ENCODE measurements around the gene SNX27. TPM values are rescaled to one million over a fixed set of nuclear protein-coding genes. Genes with fewer than 3 reads are reported as not detected.

Gene SNX27
- total RNA-seq, 1 experiment from 2014 or later = 56.0 TPM

DNA sequence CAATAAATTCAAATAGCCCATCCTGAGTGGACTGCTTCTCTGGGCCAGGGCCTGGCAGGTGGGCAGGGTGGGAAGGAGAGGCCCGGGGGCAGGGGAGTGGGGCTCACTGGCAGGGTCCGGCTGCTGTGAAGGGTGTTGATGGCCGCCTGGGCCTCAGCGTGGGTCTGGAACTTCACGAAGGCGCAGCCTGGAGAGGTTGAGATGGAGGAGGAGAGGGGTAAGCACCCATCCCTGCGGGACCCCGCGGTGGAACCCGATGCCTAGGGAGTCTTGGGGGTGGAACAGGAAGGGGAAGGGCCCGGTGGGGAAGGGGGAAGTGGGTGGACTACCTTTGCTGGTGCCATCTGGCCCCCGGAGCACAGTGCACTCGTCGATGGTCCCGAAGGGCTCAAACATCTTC lies 97.0 kb downstream of the SNX27 start:
- TF ChIP-seq USF2 (CRISPR knock-in tag; IDR thresholded peaks at IDR 0.05) (no peak), FOXP4 (CRISPR knock-in tag; IDR thresholded peaks at IDR 0.05) (no peak), PRRX2 (CRISPR knock-in tag; IDR thresholded peaks at IDR 0.05) (no peak), TEAD1 (CRISPR knock-in tag; IDR thresholded peaks at IDR 0.05) (no peak), ZNF423 (CRISPR knock-in tag; IDR thresholded peaks at IDR 0.05) (no peak)
- TF ChIP-seq, protein P1, sequence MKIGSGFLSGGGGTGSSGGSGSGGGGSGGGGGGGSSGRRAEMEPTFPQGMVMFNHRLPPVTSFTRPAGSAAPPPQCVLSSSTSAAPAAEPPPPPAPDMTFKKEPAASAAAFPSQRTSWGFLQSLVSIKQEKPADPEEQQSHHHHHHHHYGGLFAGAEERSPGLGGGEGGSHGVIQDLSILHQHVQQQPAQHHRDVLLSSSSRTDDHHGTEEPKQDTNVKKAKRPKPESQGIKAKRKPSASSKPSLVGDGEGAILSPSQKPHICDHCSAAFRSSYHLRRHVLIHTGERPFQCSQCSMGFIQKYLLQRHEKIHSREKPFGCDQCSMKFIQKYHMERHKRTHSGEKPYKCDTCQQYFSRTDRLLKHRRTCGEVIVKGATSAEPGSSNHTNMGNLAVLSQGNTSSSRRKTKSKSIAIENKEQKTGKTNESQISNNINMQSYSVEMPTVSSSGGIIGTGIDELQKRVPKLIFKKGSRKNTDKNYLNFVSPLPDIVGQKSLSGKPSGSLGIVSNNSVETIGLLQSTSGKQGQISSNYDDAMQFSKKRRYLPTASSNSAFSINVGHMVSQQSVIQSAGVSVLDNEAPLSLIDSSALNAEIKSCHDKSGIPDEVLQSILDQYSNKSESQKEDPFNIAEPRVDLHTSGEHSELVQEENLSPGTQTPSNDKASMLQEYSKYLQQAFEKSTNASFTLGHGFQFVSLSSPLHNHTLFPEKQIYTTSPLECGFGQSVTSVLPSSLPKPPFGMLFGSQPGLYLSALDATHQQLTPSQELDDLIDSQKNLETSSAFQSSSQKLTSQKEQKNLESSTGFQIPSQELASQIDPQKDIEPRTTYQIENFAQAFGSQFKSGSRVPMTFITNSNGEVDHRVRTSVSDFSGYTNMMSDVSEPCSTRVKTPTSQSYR (CRISPR knock-in tag; IDR thresholded peaks at IDR 0.05) = no peak
- TF ChIP-seq, protein P2, sequence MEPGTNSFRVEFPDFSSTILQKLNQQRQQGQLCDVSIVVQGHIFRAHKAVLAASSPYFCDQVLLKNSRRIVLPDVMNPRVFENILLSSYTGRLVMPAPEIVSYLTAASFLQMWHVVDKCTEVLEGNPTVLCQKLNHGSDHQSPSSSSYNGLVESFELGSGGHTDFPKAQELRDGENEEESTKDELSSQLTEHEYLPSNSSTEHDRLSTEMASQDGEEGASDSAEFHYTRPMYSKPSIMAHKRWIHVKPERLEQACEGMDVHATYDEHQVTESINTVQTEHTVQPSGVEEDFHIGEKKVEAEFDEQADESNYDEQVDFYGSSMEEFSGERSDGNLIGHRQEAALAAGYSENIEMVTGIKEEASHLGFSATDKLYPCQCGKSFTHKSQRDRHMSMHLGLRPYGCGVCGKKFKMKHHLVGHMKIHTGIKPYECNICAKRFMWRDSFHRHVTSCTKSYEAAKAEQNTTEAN (CRISPR knock-in tag; IDR thresholded peaks at IDR 0.05) = no peak
- TF ChIP-seq, protein P3, sequence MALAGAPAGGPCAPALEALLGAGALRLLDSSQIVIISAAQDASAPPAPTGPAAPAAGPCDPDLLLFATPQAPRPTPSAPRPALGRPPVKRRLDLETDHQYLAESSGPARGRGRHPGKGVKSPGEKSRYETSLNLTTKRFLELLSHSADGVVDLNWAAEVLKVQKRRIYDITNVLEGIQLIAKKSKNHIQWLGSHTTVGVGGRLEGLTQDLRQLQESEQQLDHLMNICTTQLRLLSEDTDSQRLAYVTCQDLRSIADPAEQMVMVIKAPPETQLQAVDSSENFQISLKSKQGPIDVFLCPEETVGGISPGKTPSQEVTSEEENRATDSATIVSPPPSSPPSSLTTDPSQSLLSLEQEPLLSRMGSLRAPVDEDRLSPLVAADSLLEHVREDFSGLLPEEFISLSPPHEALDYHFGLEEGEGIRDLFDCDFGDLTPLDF (CRISPR knock-in tag; IDR thresholded peaks at IDR 0.05) = no peak
- ATAC-seq = no peak
- CTCF ChIA-PET = interaction anchor here (1.3 kb wide), 1 partner anchor 26 kb away, joined by 4 read pairs; no protein-coding TSS in a partner anchor

GRCh38 chr1:151710187-151710840 lies 98.5 kb downstream of the SNX27 start:
- CTCF ChIA-PET = interaction anchor here (1.3 kb wide), 1 partner anchor 24 kb away, joined by 4 read pairs; no protein-coding TSS in a partner anchor
- ATAC-seq = no peak

More for the DNA sequence above, 97.0 kb downstream of the SNX27 start:
- peaks cover 5% of the 10 kb centered on the region; the same call in 1 of the 2 replicates for H3K27me3 Mint-ChIP-seq (ENCODE audit: low read depth)
- H3K9me3 Mint-ChIP-seq = no peaks in the 10 kb centered on the region
- no peaks in the 10 kb centered on the region for H3K36me3 Mint-ChIP-seq
- POLR2A ChIA-PET = no interaction called here
- no peak for DNase-seq (ENCODE audit: low spot score)
- no peak overlapping the region for H3K27ac Mint-ChIP-seq
- no peak overlapping the region for H3K4me3 Mint-ChIP-seq
- H3K4me1 Mint-ChIP-seq = no peaks in the 10 kb centered on the region

More at GRCh38 chr1:151710187-151710840, 98.5 kb downstream of the SNX27 start:
- H3K4me1 Mint-ChIP-seq = peaks cover 2% of the 10 kb centered on the region
- H3K4me3 Mint-ChIP-seq = no peak overlapping the region
- no peaks in the 10 kb centered on the region for H3K36me3 Mint-ChIP-seq
- no peak for TF ChIP-seq FOXP1 (CRISPR knock-in tag; IDR thresholded peaks at IDR 0.05; ENCODE audit: borderline replicate concordance)
- TF ChIP-seq ESRRA (CRISPR knock-in tag; IDR thresholded peaks at IDR 0.05; ENCODE audit: borderline replicate concordance) = no peak
- TF ChIP-seq, protein P4, sequence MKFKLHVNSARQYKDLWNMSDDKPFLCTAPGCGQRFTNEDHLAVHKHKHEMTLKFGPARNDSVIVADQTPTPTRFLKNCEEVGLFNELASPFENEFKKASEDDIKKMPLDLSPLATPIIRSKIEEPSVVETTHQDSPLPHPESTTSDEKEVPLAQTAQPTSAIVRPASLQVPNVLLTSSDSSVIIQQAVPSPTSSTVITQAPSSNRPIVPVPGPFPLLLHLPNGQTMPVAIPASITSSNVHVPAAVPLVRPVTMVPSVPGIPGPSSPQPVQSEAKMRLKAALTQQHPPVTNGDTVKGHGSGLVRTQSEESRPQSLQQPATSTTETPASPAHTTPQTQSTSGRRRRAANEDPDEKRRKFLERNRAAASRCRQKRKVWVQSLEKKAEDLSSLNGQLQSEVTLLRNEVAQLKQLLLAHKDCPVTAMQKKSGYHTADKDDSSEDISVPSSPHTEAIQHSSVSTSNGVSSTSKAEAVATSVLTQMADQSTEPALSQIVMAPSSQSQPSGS (CRISPR knock-in tag; IDR thresholded peaks at IDR 0.05; ENCODE audit: borderline replicate concordance, low read depth) = no peak
- peak; percentile 81 for DNase-seq (ENCODE audit: low spot score)
- H3K27ac Mint-ChIP-seq = no peak overlapping the region
- H3K9me3 Mint-ChIP-seq = no peaks in the 10 kb centered on the region
- peaks cover 10% of the 10 kb centered on the region for H3K27me3 Mint-ChIP-seq (ENCODE audit: low read depth)
- POLR2A ChIA-PET = no interaction called here

Measured in WTC11 (cell line).